ENCODE data around the gene RAD23A. TPM values are rescaled to one million over a fixed set of nuclear protein-coding genes. Genes with fewer than 3 reads are reported as not detected.

Gene RAD23A
- total RNA-seq, 4 donors from 2014 or later: 72.0 to 128 (median 101) TPM

- no peaks in the 10 kb centered on the region for H3K9me3 ChIP-seq
- H3K4me3 ChIP-seq (replicated peaks in 1 of 3): no peak overlapping the region
- H3K36me3 ChIP-seq: no peaks in the 10 kb centered on the region
- no peak overlapping the region for H3K27ac ChIP-seq
- TF ChIP-seq POLR2A (IDR thresholded peaks at IDR 0.05): no peak
- no peak for TF ChIP-seq CTCF (IDR thresholded peaks at IDR 0.05)
- DNase-seq: no peak
- no peaks in the 10 kb centered on the region for H3K4me1 ChIP-seq
- no peaks in the 10 kb centered on the region for H3K27me3 ChIP-seq
- WGBS, 2 donors: 94 to 97% methylated on average over 5 of the region's 5 CpGs
- intact Hi-C loops (cut with DNase I): no loop called here
These were observed 45.6 kb downstream of the RAD23A start for GRCh38 chr19:12991296-12991695.

GRCh38 chr19:12992729-12993128, 47.1 kb downstream of the RAD23A start:
- intact Hi-C loops (cut with DNase I): no loop called here
- WGBS, 2 donors: 95 to 96% methylated on average over 11 of the region's 11 CpGs
- Histone ChIP-seq H3K36me3 (no peaks in the 10 kb centered on the region), H3K4me1 (peaks cover 11 to 12% of the 10 kb centered on the region in 2 donors), H3K9me3 (no peaks in the 10 kb centered on the region), H3K4me3 (replicated peaks in 1 of 3) (no peak overlapping the region), H3K27ac (no peak overlapping the region), H3K27me3 (no peaks in the 10 kb centered on the region)
- TF ChIP-seq POLR2A (IDR thresholded peaks at IDR 0.05): no peak
- TF ChIP-seq CTCF (IDR thresholded peaks at IDR 0.05): no peak
- DNase-seq: no peak

GRCh38 chr19:12993562-12993961, 47.9 kb downstream of the RAD23A start:
- 91 to 95% methylated on average over 6 to 7 of the region's 7 CpGs for WGBS, 2 donors
- no peak for TF ChIP-seq CTCF (IDR thresholded peaks at IDR 0.05)
- TF ChIP-seq POLR2A (IDR thresholded peaks at IDR 0.05): no peak

GRCh38 chr19:12994701-12995595, 49.3 kb downstream of the RAD23A start, which contains the start of gene NFIX:
Gene NFIX, plus strand, starts transcription at chr19:12995475. Its CDS starts 363 bp downstream, at chr19:12995838.
- Histone ChIP-seq H3K4me3 (replicated peaks in 1 of 3) (peak within 1 kb of the TSS; percentile 53 to 86 (median 78)), H3K9me3 (no peaks in the 10 kb centered on the region), H3K27me3 (no peaks in the 10 kb centered on the region), H3K27ac (peak within 1 kb of the TSS; percentile 79 to 87 (median 81)), H3K4me1 (peaks cover 20 to 28% of the 10 kb centered on the region in 2 donors), H3K36me3 (no peaks in the 10 kb centered on the region)
- intact Hi-C loops (cut with DNase I): no loop called here
- peak; percentile 72 to 79 for DNase-seq
- TF ChIP-seq POLR2A (IDR thresholded peaks at IDR 0.05) (peak in 1 of 2 donors; percentile 40), CTCF (IDR thresholded peaks at IDR 0.05) (no peak)
- WGBS, 2 donors: 31 to 45% methylated on average over 24 to 31 of the region's 84 CpGs

More at GRCh38 chr19:12993562-12993961, 47.9 kb downstream of the RAD23A start:
- Histone ChIP-seq H3K4me3 (replicated peaks in 1 of 3) (no peak overlapping the region), H3K27ac (no peak overlapping the region), H3K36me3 (no peaks in the 10 kb centered on the region), H3K9me3 (no peaks in the 10 kb centered on the region), H3K4me1 (peaks cover 20% of the 10 kb centered on the region in 2 donors), H3K27me3 (no peaks in the 10 kb centered on the region)
- DNase-seq: no peak
- intact Hi-C loops (cut with DNase I): no loop called here

All from thyroid gland (tissue), 4 donors.